Duodenal mucosa (tissue), 2 donors: Measurements from ENCODE around the gene NFATC1.

ENCODE experiments used
- H3K27ac ChIP-seq: one replicate; pipeline ENCODE4 v1.7.0; 2013; ENCODE audit warnings: low read depth, low read length
- H3K27me3 ChIP-seq, 2 donors: one replicate each; pipeline ENCODE4 v1.7.0; 2013; ENCODE audit warnings: low read length in 2 of 2, control low read depth in 1 of 2; ENCODE audit not compliant: insufficient read depth in 2 of 2, control insufficient read depth in 1 of 2
- H3K36me3 ChIP-seq, 2 donors: one replicate each; pipeline ENCODE4 v1.7.0; 2013; ENCODE audit warnings: low read length in 2 of 2, control low read depth in 1 of 2; ENCODE audit not compliant: insufficient read depth in 2 of 2, control insufficient read depth in 1 of 2
- H3K4me1 ChIP-seq, 2 donors: one replicate each; pipeline ENCODE4 v1.7.0; 2013; ENCODE audit warnings: low read length in 2 of 2, control low read depth in 1 of 2; ENCODE audit not compliant: insufficient read depth in 2 of 2, control insufficient read depth in 1 of 2
- H3K4me3 ChIP-seq, 2 donors: one replicate each; pipeline ENCODE4 v1.7.0; 2013; ENCODE audit warnings: low read length in 2 of 2, low read depth in 1 of 2
- H3K9ac ChIP-seq, 2 donors: one replicate each; pipeline ENCODE4 v1.7.0; 2013; ENCODE audit warnings: low read length in 2 of 2, low read depth in 1 of 2
- H3K9me3 ChIP-seq, 2 donors: one replicate each; pipeline ENCODE4 v1.7.0; 2013; ENCODE audit warnings: low read length in 2 of 2, control low read depth in 1 of 2; ENCODE audit not compliant: control insufficient read depth in 1 of 2

The NFATC1 gene

DNA sequence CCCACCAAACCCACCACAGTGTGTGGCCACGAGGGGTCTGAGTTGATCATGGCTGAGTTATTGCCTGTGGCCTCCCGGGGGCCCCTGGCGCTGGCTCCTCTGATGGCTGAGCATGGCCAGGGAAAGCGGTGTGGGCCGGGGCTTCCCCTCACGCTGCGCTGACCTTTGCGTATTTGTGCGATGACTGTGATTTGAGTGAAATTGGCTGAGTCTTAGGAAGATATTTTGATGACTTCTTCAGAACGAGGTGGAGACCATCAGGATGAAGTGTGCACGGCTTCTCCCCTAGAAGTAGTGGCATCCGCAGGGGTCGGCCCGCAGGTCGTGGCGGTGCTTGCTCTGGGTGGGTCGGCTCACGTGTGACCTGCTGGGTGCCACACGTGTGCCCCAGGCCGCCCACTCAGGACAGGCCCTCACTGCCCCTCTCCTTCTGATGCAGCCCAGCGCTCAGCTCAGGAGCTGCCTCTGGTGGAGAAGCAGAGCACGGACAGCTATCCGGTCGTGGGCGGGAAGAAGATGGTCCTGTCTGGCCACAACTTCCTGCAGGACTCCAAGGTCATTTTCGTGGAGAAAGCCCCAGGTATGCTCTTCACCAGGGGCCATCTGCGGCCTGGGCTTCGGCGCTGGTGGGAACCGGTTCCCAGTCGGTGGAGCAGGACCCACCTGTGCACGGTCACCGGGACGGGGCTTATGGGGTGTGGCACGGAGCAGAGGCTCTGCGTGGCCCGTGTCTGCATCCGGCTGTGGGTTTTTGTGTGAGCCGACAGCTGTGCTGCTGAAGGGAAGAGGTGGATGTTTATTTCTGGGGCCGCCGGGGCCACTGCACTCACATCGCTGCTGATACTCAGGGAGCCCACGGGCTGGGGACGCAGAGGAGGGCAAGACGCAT, 55.8 kb downstream of the NFATC1 start:
- no peak overlapping the region for H3K9ac ChIP-seq
- no peaks in the 10 kb centered on the region for H3K9me3 ChIP-seq
- peaks cover 4 to 9% of the 10 kb centered on the region in 2 donors for H3K36me3 ChIP-seq
- H3K27me3 ChIP-seq, result no peaks in the 10 kb centered on the region
- H3K4me1 ChIP-seq, result no peaks in the 10 kb centered on the region
- H3K4me3 ChIP-seq, result no peak overlapping the region
- H3K27ac ChIP-seq, result no peak overlapping the region

GRCh38 chr18:79452190-79452990, 56.7 kb downstream of the NFATC1 start:
- Histone ChIP-seq H3K4me3 (no peak overlapping the region), H3K27ac (no peak overlapping the region), H3K36me3 (peaks cover 4 to 9% of the 10 kb centered on the region in 2 donors), H3K27me3 (no peaks in the 10 kb centered on the region), H3K4me1 (no peaks in the 10 kb centered on the region), H3K9me3 (no peaks in the 10 kb centered on the region), H3K9ac (no peak overlapping the region)

GRCh38 chr18:79452991-79453645, 57.4 kb downstream of the NFATC1 start:
- H3K27ac ChIP-seq, result no peak overlapping the region
- H3K9ac ChIP-seq, result no peak overlapping the region
- no peaks in the 10 kb centered on the region for H3K9me3 ChIP-seq
- peaks cover 4 to 5% of the 10 kb centered on the region in 2 donors for H3K4me1 ChIP-seq
- peaks cover 4 to 9% of the 10 kb centered on the region in 2 donors for H3K36me3 ChIP-seq
- H3K4me3 ChIP-seq, result no peak overlapping the region
- no peaks in the 10 kb centered on the region for H3K27me3 ChIP-seq

GRCh38 chr18:79453816-79454735, 58.3 kb downstream of the NFATC1 start:
- no peaks in the 10 kb centered on the region for H3K27me3 ChIP-seq
- H3K9me3 ChIP-seq, result no peaks in the 10 kb centered on the region
- peaks cover 12 to 13% of the 10 kb centered on the region in 2 donors for H3K4me1 ChIP-seq
- peaks cover 4 to 9% of the 10 kb centered on the region in 2 donors for H3K36me3 ChIP-seq
- H3K9ac ChIP-seq, result no peak overlapping the region
- H3K27ac ChIP-seq, result no peak overlapping the region
- H3K4me3 ChIP-seq, result no peak overlapping the region

DNA sequence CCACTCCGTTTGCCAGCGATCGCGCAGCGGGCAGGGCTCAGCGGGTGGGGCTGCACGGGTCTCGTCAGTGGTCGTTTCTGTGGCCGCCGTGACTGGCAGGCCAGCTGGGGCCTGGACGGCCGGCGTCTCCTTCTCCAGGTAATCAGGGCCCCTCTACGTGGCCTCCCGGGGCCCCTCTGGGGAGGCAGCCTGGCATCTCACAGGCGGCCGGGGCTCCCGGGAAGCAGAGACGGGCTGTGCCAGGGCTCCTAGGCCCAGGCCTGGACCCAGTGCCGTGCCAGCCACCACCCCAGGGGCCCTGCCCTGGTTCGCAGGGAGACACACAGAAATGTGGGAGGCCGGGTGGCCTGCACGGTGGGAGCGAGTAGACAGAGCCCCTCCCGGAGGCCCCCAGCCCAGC, 59.5 kb downstream of the NFATC1 start:
- peaks cover 24% of the 10 kb centered on the region in 2 donors for H3K4me1 ChIP-seq
- H3K36me3 ChIP-seq, result peaks cover 4 to 9% of the 10 kb centered on the region in 2 donors
- H3K9ac ChIP-seq, result no peak overlapping the region
- H3K9me3 ChIP-seq, result no peaks in the 10 kb centered on the region
- H3K27ac ChIP-seq, result no peak overlapping the region
- H3K4me3 ChIP-seq, result no peak overlapping the region
- H3K27me3 ChIP-seq, result no peaks in the 10 kb centered on the region

- Histone ChIP-seq H3K4me1 (peaks cover 26 to 33% of the 10 kb centered on the region in 2 donors), H3K27ac (no peak overlapping the region), H3K9me3 (no peaks in the 10 kb centered on the region), H3K36me3 (peaks cover 4 to 14% of the 10 kb centered on the region in 2 donors), H3K4me3 (no peak overlapping the region), H3K9ac (no peak overlapping the region), H3K27me3 (no peaks in the 10 kb centered on the region)
Measured at GRCh38 chr18:79456105-79456980, 60.6 kb downstream of the NFATC1 start.

GRCh38 chr18:79457239-79457638, 61.5 kb downstream of the NFATC1 start:
- H3K36me3 ChIP-seq, result peaks cover 4 to 13% of the 10 kb centered on the region in 2 donors
- no peaks in the 10 kb centered on the region for H3K27me3 ChIP-seq
- peaks cover 26 to 33% of the 10 kb centered on the region in 2 donors for H3K4me1 ChIP-seq
- H3K9me3 ChIP-seq, result no peaks in the 10 kb centered on the region
- no peak overlapping the region for H3K27ac ChIP-seq
- H3K9ac ChIP-seq, result no peak overlapping the region
- no peak overlapping the region for H3K4me3 ChIP-seq

- Histone ChIP-seq H3K36me3 (peaks cover 4 to 13% of the 10 kb centered on the region in 2 donors), H3K9me3 (no peaks in the 10 kb centered on the region), H3K27ac (peak overlapping the region; percentile 10), H3K4me3 (no peak overlapping the region), H3K9ac (peak overlapping the region in 1 of 2 donors; percentile 6), H3K4me1 (peaks cover 26 to 33% of the 10 kb centered on the region in 2 donors), H3K27me3 (no peaks in the 10 kb centered on the region)
Measured at GRCh38 chr18:79457652-79458051, 61.9 kb downstream of the NFATC1 start.
